Measurements from ENCODE around the gene MTOR.
"Not testable (repeated sequence)": the region's sequence is repeated elsewhere in the genome, so short reads cannot be mapped to it uniquely, and the experiment has no call there.

Gene MTOR

DNA sequence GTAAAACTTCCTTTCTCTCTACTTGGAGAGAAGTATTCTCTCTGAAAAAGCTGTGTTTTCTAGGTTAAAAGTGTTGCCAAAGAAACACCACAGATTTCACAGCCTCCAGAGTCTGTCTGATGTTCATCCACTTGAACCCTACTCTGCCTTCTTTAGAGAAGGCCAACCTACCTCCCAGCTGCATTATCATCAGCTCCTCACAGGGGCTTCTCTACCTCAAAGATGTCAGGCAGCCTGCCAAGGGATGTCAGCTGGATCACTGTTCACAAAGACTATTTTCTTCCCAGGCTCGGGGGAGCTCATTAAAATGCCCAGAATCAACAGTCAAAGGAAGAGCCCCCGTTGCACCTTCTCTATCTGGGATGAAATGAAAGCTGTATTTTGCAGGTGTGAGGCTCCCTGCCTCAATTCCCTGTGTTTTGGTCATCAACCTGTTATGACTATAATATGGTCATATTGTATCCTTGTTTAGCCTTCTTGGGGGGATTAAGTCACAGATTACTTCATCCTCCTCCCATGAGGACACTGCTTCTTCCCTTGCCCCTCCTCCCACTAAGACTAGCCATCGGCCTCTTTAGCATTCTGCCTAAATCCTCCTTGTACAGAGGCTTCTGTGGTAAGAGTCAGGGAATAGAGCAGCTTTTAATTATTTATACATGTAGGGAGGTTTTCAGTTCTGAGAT, 47.5 kb downstream of the MTOR start:
- DNase-seq: no peak

GRCh38 chr1:11211925-11212587, 50.3 kb downstream of the MTOR start:
- DNase-seq: no peak

- no peak for DNase-seq
Measured at GRCh38 chr1:11211461-11211860, 50.9 kb downstream of the MTOR start.

- DNase-seq: no peak
Measured at GRCh38 chr1:11207898-11208611, 54.3 kb downstream of the MTOR start.

GRCh38 chr1:11204396-11205190, 57.8 kb downstream of the MTOR start:
- no peak for DNase-seq

GRCh38 chr1:11198851-11199594, 63.3 kb downstream of the MTOR start:
- DNase-seq: no peak

DNA sequence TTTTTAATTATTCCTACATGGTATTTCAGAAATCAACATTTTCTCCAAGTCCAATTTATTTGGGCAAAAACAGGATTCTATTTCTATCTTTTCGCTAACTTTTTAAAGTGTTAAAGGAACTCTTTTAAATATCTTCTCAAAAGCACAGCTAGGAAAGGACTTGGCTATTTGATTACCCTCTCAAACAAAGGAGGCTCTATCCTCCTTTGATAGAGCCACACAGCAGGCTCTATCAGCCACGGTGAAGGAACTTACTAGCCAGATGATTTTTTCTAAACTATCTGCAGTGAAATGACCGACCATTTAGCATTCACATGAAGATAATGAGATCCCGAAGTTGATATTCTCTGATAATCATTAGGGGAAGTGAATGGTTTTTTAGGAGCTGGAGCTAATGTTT, 64.1 kb downstream of the MTOR start:
- DNase-seq: no peak

GRCh38 chr1:11197359-11197758, 65.0 kb downstream of the MTOR start:
- no peak for DNase-seq

DNA sequence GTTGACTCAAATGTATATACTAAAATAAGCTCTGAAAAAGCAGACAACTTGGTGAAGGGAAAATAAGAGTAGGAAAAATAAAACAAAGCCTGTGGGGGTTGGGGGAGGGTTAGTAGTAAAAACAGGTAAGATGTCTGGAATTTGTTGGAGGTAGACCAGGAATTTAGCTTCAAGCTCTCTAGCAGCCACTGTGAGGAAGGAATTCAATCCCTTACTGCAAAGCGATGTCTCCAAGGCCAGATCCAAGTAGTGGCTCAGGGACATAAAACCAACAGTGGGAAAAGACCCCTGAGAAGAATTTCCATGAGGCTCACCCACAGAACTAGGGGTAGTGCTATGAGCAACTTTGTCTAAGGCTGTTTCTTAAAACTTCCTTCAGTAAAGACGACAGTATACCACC, 65.4 kb downstream of the MTOR start:
- DNase-seq: no peak

DNA sequence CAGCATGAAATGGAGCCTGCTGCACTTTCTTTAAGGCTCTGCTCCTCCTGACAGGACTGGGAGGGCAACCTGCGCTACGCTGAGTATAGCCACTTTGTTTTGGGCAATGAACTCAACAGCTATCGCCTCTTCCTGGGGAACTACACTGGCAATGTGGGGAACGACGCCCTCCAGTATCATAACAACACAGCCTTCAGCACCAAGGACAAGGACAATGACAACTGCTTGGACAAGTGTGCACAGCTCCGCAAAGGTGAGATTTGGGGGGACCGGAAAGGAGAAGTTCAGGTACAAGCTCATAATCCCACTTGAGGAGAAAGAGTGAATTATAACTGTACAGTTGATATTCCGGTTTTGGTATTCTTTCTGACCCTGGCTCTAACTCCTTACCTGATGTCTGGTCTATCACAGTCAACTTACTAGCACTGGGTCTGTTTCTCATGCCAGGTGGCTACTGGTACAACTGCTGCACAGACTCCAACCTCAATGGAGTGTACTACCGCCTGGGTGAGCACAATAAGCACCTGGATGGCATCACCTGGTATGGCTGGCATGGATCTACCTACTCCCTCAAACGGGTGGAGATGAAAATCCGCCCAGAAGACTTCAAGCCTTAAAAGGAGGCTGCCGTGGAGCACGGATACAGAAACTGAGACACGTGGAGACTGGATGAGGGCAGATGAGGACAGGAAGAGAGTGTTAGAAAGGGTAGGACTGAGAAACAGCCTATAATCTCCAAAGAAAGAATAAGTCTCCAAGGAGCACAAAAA, 67.8 kb downstream of the MTOR start:
- DNase-seq: no peak

DNA sequence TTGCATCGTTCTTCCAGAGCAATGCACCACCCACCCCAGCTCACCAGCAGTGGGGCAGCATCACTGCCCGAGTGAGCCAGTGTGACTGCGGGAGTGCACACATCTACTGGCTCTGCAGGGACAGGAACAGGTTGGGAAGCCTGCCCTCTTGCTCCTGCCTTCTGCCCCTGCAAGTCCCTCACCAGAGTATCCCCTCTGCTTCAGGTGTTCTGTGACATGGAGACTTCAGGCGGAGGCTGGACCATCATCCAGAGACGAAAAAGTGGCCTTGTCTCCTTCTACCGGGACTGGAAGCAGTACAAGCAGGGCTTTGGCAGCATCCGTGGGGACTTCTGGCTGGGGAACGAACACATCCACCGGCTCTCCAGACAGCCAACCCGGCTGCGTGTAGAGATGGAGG, 69.0 kb downstream of the MTOR start:
- DNase-seq: no peak

- no peak for DNase-seq
Measured at GRCh38 chr1:11188858-11189451, 73.4 kb downstream of the MTOR start, which contains the start of gene ANGPTL7. ANGPTL7 (plus strand) TSS chr1:11189355; CDS start chr1:11189580, 225 bp downstream.

DNA sequence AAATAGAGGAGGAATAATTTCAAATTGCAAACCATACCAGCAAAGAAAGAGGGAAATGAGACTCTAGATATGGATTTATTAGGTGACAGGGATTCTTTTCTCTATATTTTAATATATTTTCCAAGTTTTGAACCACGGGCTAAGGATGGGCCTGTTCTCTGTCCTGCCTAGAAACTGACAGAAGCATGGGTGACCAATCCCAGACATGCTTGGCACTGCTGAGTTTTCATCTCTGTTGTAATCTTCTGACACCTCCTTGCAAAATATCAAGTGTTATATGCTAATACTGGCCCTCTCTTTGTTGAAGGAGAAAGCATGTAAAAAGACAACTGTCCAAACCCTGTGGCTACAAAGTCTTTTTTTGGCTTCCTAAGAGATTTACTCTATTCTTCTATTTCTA, 74.0 kb downstream of the MTOR start:
- DNase-seq: no peak

- DNase-seq: no peak
Measured at GRCh38 chr1:11187931-11188330, 74.4 kb downstream of the MTOR start.

- no peak for DNase-seq
Measured at GRCh38 chr1:11187494-11187893, 74.9 kb downstream of the MTOR start.

GRCh38 chr1:11187000-11187399, 75.4 kb downstream of the MTOR start:
- no peak for DNase-seq

DNA sequence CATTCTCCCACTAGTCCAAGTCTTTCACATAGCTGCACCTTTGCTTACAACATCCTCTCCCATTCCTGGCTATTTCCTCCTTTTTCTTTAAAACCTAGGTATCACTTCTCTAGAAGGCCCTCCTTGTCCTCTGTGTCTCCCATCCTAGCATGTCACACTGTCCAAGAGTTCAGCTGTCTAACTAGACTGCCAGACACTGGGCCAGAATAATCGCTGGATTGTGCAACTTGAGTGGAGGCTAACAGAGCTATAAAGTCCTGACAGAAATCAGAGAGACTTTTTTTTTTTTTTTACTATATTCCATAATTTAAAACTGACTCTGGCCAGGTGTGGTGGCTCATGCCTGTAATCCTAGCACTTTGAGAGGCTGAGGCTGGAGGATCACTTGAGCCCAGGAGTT, 77.4 kb downstream of the MTOR start:
- no peak for DNase-seq

DNA sequence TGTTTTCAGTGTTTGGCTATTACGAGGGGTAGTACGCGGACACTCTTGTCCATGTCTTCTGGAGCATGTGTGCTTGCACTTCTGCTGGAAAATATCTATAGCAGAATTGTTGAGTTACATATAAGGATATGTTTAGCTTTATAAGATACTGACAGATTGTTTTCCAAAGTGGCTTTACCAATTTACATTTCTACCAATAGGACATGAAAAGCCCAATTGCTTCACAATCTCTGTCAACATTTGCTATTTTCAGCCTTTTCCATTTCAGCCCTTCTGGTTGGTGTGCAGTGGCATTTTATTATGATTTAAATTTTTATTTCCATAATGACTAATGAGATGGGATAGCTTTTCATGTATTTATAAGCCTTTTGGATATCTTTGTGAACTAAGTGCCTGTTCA, 79.5 kb downstream of the MTOR start:
- DNase-seq: no peak

DNA sequence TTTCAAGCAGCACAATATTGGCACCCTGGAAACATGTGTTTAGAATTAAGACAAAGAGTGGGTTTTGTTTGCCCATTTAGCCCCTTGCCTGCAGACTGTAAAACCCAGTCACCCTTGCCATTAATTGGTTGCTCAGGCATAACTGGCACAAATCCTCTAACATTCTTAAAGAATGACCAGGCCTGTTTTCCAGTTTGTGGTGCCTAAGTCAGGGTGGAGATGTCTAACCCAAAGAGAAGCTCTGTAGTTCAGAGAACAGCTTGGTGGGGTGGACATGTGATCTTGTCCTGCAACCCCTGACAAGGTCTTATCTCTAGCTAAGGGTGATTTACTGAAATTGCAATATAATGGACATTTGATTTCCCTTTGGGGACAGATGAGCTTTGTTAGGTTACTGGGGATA, 82.0 kb downstream of the MTOR start:
- DNase-seq: no peak

- DNase-seq: not testable (repeated sequence)
Measured at GRCh38 chr1:11179749-11180148, 82.6 kb downstream of the MTOR start.

DNA sequence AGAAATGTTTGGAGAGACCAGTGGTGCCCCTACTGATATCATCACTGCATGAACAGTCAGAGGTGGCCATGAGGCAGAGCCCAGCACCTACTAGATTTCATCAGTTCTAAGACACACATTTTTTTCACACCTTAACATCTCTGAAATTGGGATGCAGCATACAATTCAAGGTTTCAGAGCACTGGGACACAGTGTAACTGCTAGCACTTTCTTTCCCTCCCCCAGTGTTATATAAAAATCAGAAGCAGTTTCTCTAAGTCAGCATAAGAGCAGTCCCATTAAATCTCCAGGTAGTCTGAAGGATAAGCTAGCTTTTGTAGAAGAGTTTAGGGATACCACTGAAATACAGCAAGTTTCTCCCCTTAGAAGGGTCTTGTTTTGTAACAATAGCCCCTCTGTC, 83.2 kb downstream of the MTOR start:
- DNase-seq: no peak
